ENCODE measurements around the gene PLCB2. TPM values are rescaled to one million over a fixed set of nuclear protein-coding genes. Genes with fewer than 3 reads are reported as not detected.

Gene PLCB2
- total RNA-seq, 1 donor from 2014 or later: 0.56 TPM

- Histone ChIP-seq H4K20me1 (ENCODE audit: low read depth) (peaks cover 28% of the 10 kb centered on the region), H3K4me3 (no peak overlapping the region), H3K9ac (no peak overlapping the region), H3K4me1 (peaks cover 34% of the 10 kb centered on the region), H3K27ac (no peak overlapping the region), H3F3A (ENCODE audit: low read depth) (peaks cover 25% of the 10 kb centered on the region), H3K36me3 (no peaks in the 10 kb centered on the region), H3K9me3 (ENCODE audit: low read depth) (no peaks in the 10 kb centered on the region), H3K79me2 (ENCODE audit: low read depth) (no peaks in the 10 kb centered on the region), H3K27me3 (peaks cover 100% of the 10 kb centered on the region), H3K4me2 (peak overlapping the region; percentile 81), H2AFZ (replicated peaks) (no peak overlapping the region)
- Mint-ChIP-seq H3K36me3 (no peaks in the 10 kb centered on the region), H3K27ac (no peak overlapping the region), H3K4me1 (peaks cover 51% of the 10 kb centered on the region), H3K9me3 (no peaks in the 10 kb centered on the region), H3K27me3 (ENCODE audit: insufficient read depth, low read depth) (peaks cover 41% of the 10 kb centered on the region), H3K4me3 (peak overlapping the region; percentile 66)
- TF ChIP-seq EZH2phosphoT487 (IDR thresholded peaks at IDR 0.05) (peak; percentile 66), EZH2 (IDR thresholded peaks at IDR 0.05) (peak; percentile 57), CTCF (IDR thresholded peaks at IDR 0.05) (no peak)
- peak; percentile 53 for DNase-seq (ENCODE audit: low spot score)
Observed at GRCh38 chr15:40283615-40284300, 24.0 kb downstream of the PLCB2 start.

GRCh38 chr15:40282869-40283614 lies 24.7 kb downstream of the PLCB2 start, which contains the start of gene ANKRD63:
TSS of gene ANKRD63 (minus strand) at chr15:40283064. CDS start at chr15:40282586, 478 bp downstream.
- Histone ChIP-seq H3F3A (ENCODE audit: low read depth) (peaks cover 25% of the 10 kb centered on the region), H3K4me3 (peak within 1 kb of the TSS; percentile 45), H3K4me1 (peaks cover 34% of the 10 kb centered on the region), H3K27me3 (peaks cover 100% of the 10 kb centered on the region), H4K20me1 (ENCODE audit: low read depth) (peaks cover 28% of the 10 kb centered on the region), H3K9ac (no peak within 1 kb of the TSS), H3K9me3 (ENCODE audit: low read depth) (no peaks in the 10 kb centered on the region), H3K79me2 (ENCODE audit: low read depth) (no peaks in the 10 kb centered on the region), H3K4me2 (peak within 1 kb of the TSS; percentile 81), H3K36me3 (no peaks in the 10 kb centered on the region), H2AFZ (replicated peaks) (peak within 1 kb of the TSS; percentile 83), H3K27ac (no peak within 1 kb of the TSS)
- TF ChIP-seq EZH2phosphoT487 (IDR thresholded peaks at IDR 0.05) (peak; percentile 99), CTCF (IDR thresholded peaks at IDR 0.05) (no peak), EZH2 (IDR thresholded peaks at IDR 0.05) (peak; percentile 99)
- Mint-ChIP-seq H3K27ac (no peak within 1 kb of the TSS), H3K4me1 (peaks cover 58% of the 10 kb centered on the region), H3K9me3 (no peaks in the 10 kb centered on the region), H3K27me3 (ENCODE audit: insufficient read depth, low read depth) (peaks cover 41% of the 10 kb centered on the region), H3K36me3 (no peaks in the 10 kb centered on the region), H3K4me3 (peak within 1 kb of the TSS; percentile 78)
- DNase-seq (ENCODE audit: low spot score): peak; percentile 61

GRCh38 chr15:40282147-40282868 lies 25.4 kb downstream of the PLCB2 start:
- no peak overlapping the region for H3K27ac ChIP-seq
- Mint-ChIP-seq H3K36me3 (no peaks in the 10 kb centered on the region), H3K9me3 (no peaks in the 10 kb centered on the region), H3K27ac (no peak overlapping the region), H3K4me3 (peak overlapping the region; percentile 78), H3K27me3 (ENCODE audit: insufficient read depth, low read depth) (peaks cover 42% of the 10 kb centered on the region), H3K4me1 (peaks cover 58% of the 10 kb centered on the region)
- peaks cover 28% of the 10 kb centered on the region for H4K20me1 ChIP-seq (ENCODE audit: low read depth)
- H2AFZ ChIP-seq (replicated peaks): peak overlapping the region; percentile 83
- peaks cover 100% of the 10 kb centered on the region for H3K27me3 ChIP-seq
- H3K79me2 ChIP-seq (ENCODE audit: low read depth): no peaks in the 10 kb centered on the region
- no peaks in the 10 kb centered on the region for H3K9me3 ChIP-seq (ENCODE audit: low read depth)
- peak overlapping the region; percentile 45 for H3K4me3 ChIP-seq
- peak overlapping the region; percentile 81 for H3K4me2 ChIP-seq
- peaks cover 25% of the 10 kb centered on the region for H3F3A ChIP-seq (ENCODE audit: low read depth)
- no peak for TF ChIP-seq EZH2 (IDR thresholded peaks at IDR 0.05)
- TF ChIP-seq EZH2phosphoT487 (IDR thresholded peaks at IDR 0.05): no peak
- peak; percentile 40 for TF ChIP-seq CTCF (IDR thresholded peaks at IDR 0.05)
- H3K4me1 ChIP-seq: peaks cover 34% of the 10 kb centered on the region
- H3K36me3 ChIP-seq: no peaks in the 10 kb centered on the region
- no peak overlapping the region for H3K9ac ChIP-seq
- peak; percentile 84 for DNase-seq (ENCODE audit: low spot score)

Data from neural progenitor cell (in vitro differentiated cells).